Stimulated activated CD8-positive, alpha-beta memory T cell treated with anti-CD3 and anti-CD28 coated beads, Interleukin-2, amount 100 ng/mL, for 48 hours (primary cell): ENCODE data around the gene VANGL1.

Experiments
- DNase-seq, 2 donors: peaks; one replicate each; pipeline ENCODE4 v3.0.0-alpha.2; 2020; ENCODE audit warnings: low read depth in 2 of 2

The VANGL1 gene

DNA sequence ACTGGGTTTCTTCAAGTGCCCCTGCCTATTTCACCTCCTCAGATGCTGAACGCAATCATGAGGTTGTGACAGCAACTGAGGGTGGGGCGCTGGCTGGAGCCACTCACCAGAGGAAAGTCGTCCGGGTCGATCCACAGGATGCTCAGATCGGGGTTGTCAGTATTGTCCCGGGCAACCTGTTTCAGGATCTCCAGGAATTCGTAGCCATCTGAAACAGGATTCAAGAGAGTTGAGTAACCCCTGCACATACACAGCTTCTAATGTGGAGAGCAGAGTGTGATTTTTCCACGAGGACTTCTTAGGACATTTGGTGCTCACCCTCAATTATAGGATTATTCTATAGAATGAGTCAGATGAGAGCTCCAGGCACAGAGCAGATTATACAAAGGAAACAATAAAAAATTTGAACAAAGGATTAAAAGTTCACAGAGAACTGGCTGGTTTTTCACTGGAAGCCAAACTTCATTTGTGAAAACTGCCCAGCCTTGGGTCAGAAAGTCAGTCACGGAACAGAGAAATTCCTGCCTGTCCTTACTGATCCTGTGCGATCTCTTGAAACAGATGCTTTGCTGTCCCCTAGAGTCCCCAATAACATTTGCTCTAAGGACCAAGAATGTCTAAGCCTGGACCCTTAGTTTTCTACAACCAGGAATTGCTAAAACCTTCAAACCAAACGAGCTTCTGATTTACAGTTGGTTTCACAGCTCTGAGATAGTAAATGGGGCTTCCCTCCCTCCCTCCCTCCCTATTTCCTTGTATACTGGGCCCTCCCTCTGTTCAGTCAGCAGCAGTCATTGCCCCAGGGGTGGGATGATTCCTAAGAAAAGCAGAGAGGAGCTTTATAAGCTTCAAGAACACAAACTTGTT lies 63.5 kb downstream of the VANGL1 start:
- no peak for DNase-seq

GRCh38 chr1:115705963-115706362 lies 64.2 kb downstream of the VANGL1 start:
- DNase-seq = no peak

GRCh38 chr1:115706587-115707425 lies 65.0 kb downstream of the VANGL1 start:
- no peak for DNase-seq

DNA sequence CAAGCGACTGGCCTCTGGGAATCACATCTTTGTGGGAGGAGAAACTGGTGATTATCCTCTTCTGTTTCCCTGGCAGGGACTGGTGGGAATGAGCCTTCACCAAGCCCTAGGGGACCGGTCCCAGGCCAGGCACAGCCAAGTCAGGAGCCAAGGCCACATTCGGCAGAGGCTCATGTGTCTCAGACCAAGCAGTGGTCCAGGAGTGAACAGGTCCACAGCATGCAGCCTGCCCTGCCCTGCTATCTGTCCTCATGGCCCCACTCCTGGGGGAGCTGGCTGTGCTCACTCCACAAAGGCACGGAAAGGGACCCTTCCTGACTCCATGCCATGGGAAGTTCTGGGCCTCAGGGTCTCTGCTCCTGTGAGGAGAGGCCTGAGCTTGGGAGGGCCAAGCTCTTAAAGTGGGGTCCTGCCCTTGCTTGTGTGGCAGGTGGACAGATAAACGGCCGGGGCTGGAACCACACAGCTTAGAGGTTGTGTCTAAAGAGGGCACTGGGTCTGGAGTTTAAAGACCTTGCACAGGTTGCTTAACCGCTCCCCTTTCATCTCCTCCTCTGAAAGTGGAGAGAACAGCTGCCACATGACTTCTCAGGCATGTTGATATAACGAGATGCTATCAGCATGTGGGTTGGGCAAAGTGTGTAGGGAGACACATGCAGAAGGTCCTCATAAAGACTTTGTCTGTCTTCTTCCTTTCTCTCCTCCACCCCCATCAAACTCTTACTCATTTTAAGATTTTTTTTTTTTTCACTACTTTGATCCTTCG lies 69.3 kb downstream of the VANGL1 start:
- DNase-seq = no peak

DNA sequence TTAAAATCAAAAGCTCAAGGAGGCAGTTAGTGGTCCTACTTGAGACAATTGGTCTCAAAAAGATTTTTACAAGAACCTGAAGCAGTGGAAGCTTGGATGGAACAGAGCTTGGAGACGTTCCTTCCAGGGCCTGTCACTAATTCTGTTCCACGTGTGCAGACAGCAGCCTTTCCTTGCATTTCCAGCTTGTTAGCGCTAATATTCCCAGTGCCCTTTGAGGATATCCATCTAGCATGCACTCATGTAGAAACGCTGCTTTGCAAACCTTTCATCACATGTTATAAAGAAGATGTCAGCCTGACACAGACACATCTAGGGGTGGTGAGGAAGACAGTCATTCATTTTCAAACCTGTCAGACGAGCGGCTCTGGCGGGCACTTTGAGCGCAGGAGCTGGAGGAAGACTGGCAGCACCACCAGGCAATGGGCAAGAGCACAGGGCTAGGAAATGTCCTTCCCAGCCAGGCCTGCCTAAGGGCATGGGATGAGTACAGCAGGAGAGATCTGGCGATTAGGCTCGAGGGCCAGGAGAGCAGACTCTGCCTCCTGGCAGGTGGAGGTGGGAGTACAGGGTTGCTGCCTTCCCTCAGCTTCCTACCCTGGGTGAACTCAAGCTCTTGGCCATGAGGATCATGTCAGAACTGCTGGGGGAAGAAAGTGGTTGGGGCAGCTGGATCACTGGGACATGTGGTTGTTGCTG lies 71.3 kb downstream of the VANGL1 start:
- DNase-seq = no peak

DNA sequence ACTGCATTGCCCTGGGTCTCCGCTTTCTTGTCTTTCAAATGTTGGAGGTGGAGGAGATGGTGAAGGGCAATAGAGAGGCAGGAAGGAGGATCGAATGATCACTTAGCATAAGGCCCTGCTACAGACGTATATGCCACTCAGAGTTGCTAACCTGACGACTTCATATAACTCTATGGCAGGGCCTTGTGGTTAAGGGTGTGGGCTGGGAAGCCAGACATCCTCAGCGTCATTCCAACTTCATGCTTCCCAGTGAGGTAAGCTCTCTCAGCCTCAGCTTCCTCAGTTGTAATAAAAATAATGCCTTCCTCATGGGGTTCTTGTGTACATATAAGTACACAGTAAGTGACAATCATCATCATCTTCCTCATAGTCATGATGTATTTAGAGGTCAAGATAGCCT lies 72.1 kb downstream of the VANGL1 start:
- no peak for DNase-seq

DNA sequence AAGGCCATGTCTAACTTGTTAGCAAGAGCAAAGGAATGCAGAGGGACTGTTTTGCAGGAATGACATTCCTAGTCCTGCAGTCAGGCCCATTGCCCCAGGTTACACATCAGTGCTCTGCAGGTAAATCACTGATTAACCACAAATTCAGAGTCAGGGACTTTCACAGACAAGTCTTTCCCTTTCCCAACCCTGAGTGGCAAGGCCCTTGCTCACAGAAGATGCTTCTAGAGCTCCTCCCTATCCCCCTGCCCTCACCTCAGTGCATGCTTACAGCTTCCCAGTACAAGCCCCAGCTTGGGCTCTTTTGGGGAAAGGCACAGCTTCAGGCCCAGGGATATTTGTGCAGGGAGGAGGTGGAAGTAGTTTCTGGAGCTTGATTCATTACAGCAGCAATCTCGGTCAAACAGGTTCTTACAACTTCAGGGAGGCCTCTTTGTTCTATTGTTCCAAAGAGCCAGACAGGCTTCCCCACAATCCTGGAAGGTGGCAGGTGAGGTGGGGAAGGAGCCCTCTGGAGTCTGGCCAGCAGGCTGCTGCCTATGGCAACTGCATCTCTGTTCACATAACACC lies 72.9 kb downstream of the VANGL1 start:
- no peak for DNase-seq

DNA sequence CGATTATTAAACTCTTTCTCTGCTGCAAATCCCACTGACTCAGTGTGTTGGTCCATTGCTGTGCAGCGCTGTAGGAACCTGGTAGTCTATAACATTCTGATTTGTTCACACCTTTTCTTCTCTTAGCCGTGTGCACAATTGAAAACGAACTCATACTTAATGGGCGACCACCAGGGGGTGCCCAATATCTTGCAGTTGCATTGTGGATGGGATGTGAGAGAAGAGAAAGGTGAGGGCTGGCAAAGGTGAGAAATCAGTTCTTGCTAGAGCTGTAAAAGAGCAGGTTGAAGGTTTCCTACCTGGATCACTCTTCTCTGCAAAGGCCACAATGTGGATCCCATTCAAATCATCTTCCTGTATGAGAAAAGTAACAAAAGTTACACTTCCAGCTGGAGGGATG lies 75.8 kb downstream of the VANGL1 start:
- no peak for DNase-seq

DNA sequence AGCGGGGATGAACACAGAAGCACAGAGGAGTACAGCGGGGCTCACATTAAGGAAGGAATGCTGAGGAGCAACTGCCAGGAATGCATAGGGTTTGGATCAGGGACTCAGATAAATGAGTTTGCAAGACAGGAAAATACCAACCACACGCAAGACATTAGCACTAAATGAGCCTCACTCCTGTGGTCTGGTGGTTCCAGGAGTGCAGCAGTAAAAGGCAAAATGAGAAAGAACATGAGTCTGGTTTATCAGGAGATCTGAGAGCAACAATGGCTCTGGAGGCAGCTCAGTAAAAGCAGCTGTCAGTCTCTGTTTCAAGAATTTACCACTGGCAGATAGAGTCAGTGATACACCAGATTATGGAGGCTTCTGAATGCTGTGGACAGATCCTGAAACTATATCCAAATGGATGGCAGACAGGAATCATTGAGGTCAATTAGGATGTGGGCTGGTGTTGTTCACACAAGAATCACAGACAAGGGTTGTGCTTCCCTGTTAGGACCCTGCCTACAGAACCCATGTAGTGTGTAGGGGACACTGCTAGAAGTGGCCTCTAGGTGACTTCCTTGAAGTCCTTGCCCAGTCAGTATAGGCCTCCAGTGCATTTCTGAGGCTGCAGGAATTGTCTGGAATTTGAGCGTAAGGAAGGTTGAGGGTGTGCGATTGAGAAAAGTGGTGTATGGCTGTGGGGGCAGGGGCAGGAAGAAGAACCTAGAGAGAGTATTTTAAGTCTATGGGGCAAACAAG lies 76.4 kb downstream of the VANGL1 start:
- DNase-seq = no peak

DNA sequence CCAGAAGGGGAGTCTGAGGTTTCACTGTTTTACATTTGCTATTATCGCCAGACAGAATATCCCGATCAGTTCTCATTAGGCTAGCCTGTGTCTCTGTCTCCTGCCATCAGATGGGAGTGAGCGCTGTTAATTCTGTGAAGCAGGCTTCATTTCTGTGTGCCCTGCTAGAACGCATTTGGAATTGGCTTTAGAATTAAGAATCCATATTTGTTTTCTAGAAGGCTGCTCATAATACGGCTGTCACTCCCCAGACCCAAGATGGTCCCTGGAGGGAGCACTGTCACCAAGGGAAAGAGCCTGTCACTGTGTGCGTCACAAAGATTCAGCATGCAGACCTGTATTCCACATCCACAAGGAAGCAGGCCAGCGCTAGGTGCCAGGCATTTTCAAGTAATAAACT lies 77.5 kb downstream of the VANGL1 start:
- DNase-seq = no peak

- DNase-seq = no peak
Observed at GRCh38 chr1:115722221-115722620, 80.5 kb downstream of the VANGL1 start.

- DNase-seq = no peak
Observed at GRCh38 chr1:115723756-115724155, 82.0 kb downstream of the VANGL1 start.

DNA sequence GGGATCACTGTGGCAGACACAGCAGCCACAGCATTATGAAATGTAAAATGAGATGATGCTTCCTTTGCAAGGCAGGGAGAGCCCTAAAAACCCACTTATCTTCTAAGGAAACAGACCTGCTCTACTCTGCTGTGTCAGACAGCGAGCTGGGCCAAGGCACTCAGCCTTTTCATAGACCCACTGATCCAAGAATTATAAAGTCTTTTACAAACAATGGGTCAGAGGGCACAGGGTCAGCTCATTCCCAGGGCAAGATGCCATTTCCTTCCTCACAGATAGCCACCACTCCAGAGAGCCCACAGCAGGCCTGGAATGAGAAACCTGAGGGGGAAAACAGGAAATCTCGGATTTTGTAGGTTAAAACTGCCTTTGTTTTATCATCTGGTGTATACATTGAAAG lies 83.8 kb downstream of the VANGL1 start:
- DNase-seq = no peak

GRCh38 chr1:115726161-115726560 lies 84.4 kb downstream of the VANGL1 start:
- no peak for DNase-seq

DNA sequence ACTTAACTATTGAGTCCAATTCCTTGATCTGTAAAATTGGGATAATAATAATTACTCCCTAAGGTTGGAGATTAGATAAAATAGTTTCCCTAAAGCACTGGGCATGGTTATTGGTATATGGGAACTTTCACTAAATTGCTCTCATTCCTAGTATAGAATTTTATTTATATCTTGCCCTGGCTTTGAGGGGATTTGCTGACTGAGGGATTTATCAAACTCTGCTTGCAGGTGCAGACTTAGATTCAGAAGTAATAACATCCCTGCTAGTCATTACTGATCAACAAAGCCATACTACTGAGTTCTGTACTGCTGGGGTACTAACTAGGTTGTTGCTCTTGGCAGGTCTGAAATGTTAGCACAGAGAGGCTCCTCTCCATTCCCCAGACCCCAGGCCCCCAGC lies 84.8 kb downstream of the VANGL1 start:
- no peak for DNase-seq

DNA sequence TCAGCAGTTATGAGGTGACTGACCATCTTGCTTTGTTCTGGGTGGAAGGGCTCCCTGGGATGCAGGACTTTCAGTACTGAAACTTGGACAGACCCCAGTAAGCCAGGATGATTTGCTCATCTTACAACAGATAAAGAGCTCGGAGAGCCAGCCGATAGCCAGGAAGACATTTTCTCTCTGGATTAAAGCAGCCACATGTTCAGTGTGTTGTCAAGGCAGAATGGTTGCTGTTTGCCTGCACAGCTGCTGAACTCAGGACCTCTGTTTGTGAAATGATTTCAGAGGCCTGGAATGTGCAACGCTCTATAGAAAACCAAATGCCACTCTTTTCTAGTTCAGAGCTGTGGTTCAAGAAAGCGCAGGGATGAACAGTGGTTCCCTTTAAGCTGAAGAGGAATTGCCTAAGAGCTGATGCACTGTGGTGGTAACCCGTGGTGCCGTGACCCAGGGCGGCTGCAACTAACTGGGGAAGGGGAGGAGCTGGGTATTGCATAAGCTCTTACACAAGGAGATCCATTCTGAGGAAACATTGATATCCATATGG lies 86.0 kb downstream of the VANGL1 start:
- no peak for DNase-seq

DNA sequence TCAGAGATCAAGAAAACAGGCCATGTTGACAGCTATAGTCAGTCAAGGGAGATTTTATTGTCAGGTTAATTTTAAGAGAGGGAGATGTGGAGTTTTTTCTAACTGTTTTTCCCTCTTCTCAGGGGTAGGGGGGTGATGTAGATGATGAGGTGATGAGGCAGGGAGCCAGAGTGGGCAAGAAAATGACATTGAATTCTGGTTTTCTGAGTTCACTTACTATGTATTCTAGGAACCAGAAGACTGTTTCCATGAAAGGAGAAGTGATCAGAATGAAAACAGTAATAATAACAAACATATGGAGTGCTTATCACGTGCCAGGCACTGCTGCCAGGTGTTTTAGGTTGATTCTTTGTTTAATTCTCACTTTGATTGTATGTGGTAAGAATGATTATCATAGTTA lies 86.6 kb downstream of the VANGL1 start:
- no peak for DNase-seq

GRCh38 chr1:115729756-115730155 lies 88.0 kb downstream of the VANGL1 start:
- no peak for DNase-seq

DNA sequence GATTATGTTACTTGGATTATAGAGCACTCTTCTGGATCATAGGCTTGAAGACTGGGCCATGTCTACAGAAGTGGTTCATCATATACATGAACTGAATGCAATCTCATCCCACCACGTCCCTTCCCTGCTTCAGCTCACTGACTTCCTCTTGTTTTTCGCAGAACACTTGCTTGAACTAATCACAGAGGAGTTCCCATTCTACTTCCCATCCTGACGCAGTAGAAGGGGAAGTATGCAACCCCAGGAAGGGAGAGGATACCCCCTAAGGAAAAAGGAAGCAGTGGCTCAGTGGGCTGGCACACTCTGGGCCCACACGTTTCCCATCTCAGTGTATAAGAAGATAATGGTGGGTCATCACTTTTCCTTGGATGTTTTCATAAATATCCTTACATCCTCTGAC lies 90.5 kb downstream of the VANGL1 start:
- DNase-seq = no peak

GRCh38 chr1:115740811-115741210 lies 99.0 kb downstream of the VANGL1 start:
- DNase-seq = no peak
